Right ventricle myocardium inferior (tissue), 1 donor: ENCODE results near the gene CRABP2. TPM values are rescaled to one million over a fixed set of nuclear protein-coding genes. Genes with fewer than 3 reads are reported as not detected.

Experiments used
- ATAC-seq: fragments of 200-7000 bp; cut with Tn5 transposase; one replicate; pipeline ENCODE4 v1.9.1; 2020; ENCODE audit warnings: mild to moderate bottlenecking, moderate library complexity
- DNase-seq: peaks from one replicate; pipeline ENCODE4 v3.0.0; 2021; ENCODE audit errors: missing footprints
- intact Hi-C: fragments of 100-400 bp; cut with DNase I; formaldehyde crosslinking; loops from one replicate; pipeline ENCODE4 v1.11.0; 2022
- total RNA-seq: library from RNA; stranded (reverse); fragmentation: NEBNext Ultra II Directional; extraction: Animal tissue kit (Norgen Biotek cat#: 25700); gene quantifications from one replicate; pipeline ENCODE4 v1.2.1, GENCODE V29; 2021
- donor health status: DM: no; HTN: yes; CAD: no; lungs with severe emphysema.

The CRABP2 gene
- total RNA-seq, 1 donor from 2014 or later, result not detected

- intact Hi-C loops, result loop anchor here (10.0 kb wide), 1 partner anchor 539 kb away; no protein-coding TSS in a partner anchor
- DNase-seq (peak; percentile 53), ATAC-seq (no peak)
Observed at GRCh38 chr1:156664046-156664766, 41.2 kb downstream of the CRABP2 start.

- DNase-seq (peak; percentile 50), ATAC-seq (no peak)
- intact Hi-C loops, result loop anchor here (10.0 kb wide), 1 partner anchor 538 kb away; no protein-coding TSS in a partner anchor
Observed at GRCh38 chr1:156663178-156663577, 42.2 kb downstream of the CRABP2 start.

GRCh38 chr1:156662800-156663055 is 42.7 kb downstream of the CRABP2 start:
- DNase-seq (peak; percentile 49), ATAC-seq (no peak)
- intact Hi-C loops, result loop anchor here (10.0 kb wide), 1 partner anchor 538 kb away; no protein-coding TSS in a partner anchor

GRCh38 chr1:156662005-156662799 is 43.2 kb downstream of the CRABP2 start:
- ATAC-seq (no peak), DNase-seq (peak; percentile 49)
- intact Hi-C loops, result loop anchor here (10.0 kb wide), 1 partner anchor 537 kb away; no protein-coding TSS in a partner anchor

- intact Hi-C loops, result loop anchor here (1.0 to 10.0 kb wide), 3 partner anchors 18 to 536 kb away; no protein-coding TSS in a partner anchor
- DNase-seq (peak; percentile 61), ATAC-seq (no peak)
Observed at GRCh38 chr1:156660752-156661112, 44.7 kb downstream of the CRABP2 start.

- peak; percentile 97 for DNase-seq
- intact Hi-C loops, result loop anchor here (1.0 to 10.0 kb wide), 4 partner anchors 18 to 535 kb away; no protein-coding TSS in a partner anchor
- ATAC-seq, result peak; percentile 90
Observed at GRCh38 chr1:156659988-156660751, 45.2 kb downstream of the CRABP2 start.

GRCh38 chr1:156659661-156659987 is 45.8 kb downstream of the CRABP2 start:
- intact Hi-C loops, result loop anchor here (2.0 kb wide), 1 partner anchor 275 kb away; no protein-coding TSS in a partner anchor
- DNase-seq, result no peak
- no peak for ATAC-seq

- peak; percentile 33 for DNase-seq
- intact Hi-C loops, result loop anchor here (2.0 kb wide), 1 partner anchor 274 kb away; no protein-coding TSS in a partner anchor
- no peak for ATAC-seq
Observed at GRCh38 chr1:156658945-156659574, 46.3 kb downstream of the CRABP2 start.

GRCh38 chr1:156658496-156658895 is 46.9 kb downstream of the CRABP2 start:
- ATAC-seq (no peak), DNase-seq (peak; percentile 68)
- intact Hi-C loops, result loop anchor here (2.0 kb wide), 1 partner anchor 274 kb away; no protein-coding TSS in a partner anchor

GRCh38 chr1:156657741-156658319 is 47.6 kb downstream of the CRABP2 start:
- DNase-seq (peak; percentile 58), ATAC-seq (no peak)
- intact Hi-C loops, result loop anchor here (1.0 to 2.0 kb wide), 3 partner anchors 32 to 273 kb away; no protein-coding TSS in a partner anchor

GRCh38 chr1:156656806-156657740 is 48.3 kb downstream of the CRABP2 start:
- intact Hi-C loops, result loop anchor here (1.0 to 2.0 kb wide), 2 partner anchors 31 to 72 kb away; no protein-coding TSS in a partner anchor
- peak; percentile 89 for DNase-seq
- peak; percentile 57 for ATAC-seq

GRCh38 chr1:156655904-156656516 is 49.4 kb downstream of the CRABP2 start:
- intact Hi-C loops, result loop anchor here (2.0 kb wide), 1 partner anchor 71 kb away; no protein-coding TSS in a partner anchor
- peak; percentile 22 for DNase-seq
- no peak for ATAC-seq

- peak; percentile 20 for DNase-seq
- ATAC-seq, result no peak
- intact Hi-C loops, result no loop called here
Observed at GRCh38 chr1:156655151-156655903, 50.1 kb downstream of the CRABP2 start.

GRCh38 chr1:156654700-156655099 is 50.7 kb downstream of the CRABP2 start:
- ATAC-seq (no peak), DNase-seq (peak; percentile 47)
- intact Hi-C loops, result no loop called here

- intact Hi-C loops, result no loop called here
- DNase-seq (peak; percentile 14), ATAC-seq (no peak)
Observed at GRCh38 chr1:156652992-156653355, 52.4 kb downstream of the CRABP2 start.
